Gastrocnemius medialis (tissue), 4 donors: ENCODE measurements around the gene ROR1.

Experiments
- POLR2A ChIP-seq, 2 donors: fragments of 450-650 bp; IDR thresholded peaks; one replicate each; pipeline ENCODE4 v1.6.1; 2017; ENCODE audit warnings: antibody characterized with exemption in 2 of 2, mild to moderate bottlenecking in 2 of 2, moderate library complexity in 2 of 2
- TF ChIP-seq, protein P1 (sequence below), 5 experiments: fragments of 450-650 bp in 3 of 5; fragments of 200-600 bp in 2 of 5; sonication (generic) in 2 of 5; IDR thresholded peaks in 4 of 5; conservative IDR thresholded peaks in 1 of 5; 1 replicate in 4 of 5; 2 replicates in 1 of 5; pipeline ENCODE4 v1.5.1; 2016 to 2019; ENCODE audit warnings: antibody characterized with exemption in 5 of 5, mild to moderate bottlenecking in 3 of 5, moderate library complexity in 3 of 5

DNA sequence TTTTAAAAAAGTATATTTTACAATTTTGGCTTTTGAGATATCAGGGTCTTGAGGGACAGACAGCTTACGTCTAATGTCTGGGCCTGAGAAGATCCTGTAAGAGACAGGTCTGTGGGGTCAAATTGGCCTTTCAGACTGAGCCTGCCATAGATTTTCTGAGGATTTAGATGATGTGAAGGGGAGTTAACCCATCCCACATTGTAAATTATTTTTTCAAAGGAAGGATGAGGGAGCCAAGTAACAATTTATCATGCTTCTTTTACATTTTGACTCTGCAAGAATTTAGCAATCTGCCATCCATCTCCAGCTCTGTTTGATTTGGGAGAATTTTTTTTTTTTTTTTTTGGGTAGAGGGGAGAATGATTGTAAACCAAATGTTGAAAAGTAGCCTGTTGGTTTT, 160.9 kb downstream of the ROR1 start:
- no peak for TF ChIP-seq POLR2A (IDR thresholded peaks at IDR 0.05)
- TF ChIP-seq, protein P1, sequence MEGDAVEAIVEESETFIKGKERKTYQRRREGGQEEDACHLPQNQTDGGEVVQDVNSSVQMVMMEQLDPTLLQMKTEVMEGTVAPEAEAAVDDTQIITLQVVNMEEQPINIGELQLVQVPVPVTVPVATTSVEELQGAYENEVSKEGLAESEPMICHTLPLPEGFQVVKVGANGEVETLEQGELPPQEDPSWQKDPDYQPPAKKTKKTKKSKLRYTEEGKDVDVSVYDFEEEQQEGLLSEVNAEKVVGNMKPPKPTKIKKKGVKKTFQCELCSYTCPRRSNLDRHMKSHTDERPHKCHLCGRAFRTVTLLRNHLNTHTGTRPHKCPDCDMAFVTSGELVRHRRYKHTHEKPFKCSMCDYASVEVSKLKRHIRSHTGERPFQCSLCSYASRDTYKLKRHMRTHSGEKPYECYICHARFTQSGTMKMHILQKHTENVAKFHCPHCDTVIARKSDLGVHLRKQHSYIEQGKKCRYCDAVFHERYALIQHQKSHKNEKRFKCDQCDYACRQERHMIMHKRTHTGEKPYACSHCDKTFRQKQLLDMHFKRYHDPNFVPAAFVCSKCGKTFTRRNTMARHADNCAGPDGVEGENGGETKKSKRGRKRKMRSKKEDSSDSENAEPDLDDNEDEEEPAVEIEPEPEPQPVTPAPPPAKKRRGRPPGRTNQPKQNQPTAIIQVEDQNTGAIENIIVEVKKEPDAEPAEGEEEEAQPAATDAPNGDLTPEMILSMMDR (IDR thresholded peaks at IDR 0.05 in 4 of 5, conservative IDR thresholded peaks at IDR 0.05 in 1 of 5), result no peak
